ENCODE results near the gene ABCB8. TPM values are rescaled to one million over a fixed set of nuclear protein-coding genes. Genes with fewer than 3 reads are reported as not detected.
A peak's percentile ranks its signal among the peaks of the same experiment; 100 is the strongest.

Gene ABCB8
- total and polyA plus RNA-seq, 9 of the 15 experiments (the other 6 are each of a cell fraction or from before 2014, with no cell fraction given): 7.6 to 106 (median 36.3) TPM

DNA sequence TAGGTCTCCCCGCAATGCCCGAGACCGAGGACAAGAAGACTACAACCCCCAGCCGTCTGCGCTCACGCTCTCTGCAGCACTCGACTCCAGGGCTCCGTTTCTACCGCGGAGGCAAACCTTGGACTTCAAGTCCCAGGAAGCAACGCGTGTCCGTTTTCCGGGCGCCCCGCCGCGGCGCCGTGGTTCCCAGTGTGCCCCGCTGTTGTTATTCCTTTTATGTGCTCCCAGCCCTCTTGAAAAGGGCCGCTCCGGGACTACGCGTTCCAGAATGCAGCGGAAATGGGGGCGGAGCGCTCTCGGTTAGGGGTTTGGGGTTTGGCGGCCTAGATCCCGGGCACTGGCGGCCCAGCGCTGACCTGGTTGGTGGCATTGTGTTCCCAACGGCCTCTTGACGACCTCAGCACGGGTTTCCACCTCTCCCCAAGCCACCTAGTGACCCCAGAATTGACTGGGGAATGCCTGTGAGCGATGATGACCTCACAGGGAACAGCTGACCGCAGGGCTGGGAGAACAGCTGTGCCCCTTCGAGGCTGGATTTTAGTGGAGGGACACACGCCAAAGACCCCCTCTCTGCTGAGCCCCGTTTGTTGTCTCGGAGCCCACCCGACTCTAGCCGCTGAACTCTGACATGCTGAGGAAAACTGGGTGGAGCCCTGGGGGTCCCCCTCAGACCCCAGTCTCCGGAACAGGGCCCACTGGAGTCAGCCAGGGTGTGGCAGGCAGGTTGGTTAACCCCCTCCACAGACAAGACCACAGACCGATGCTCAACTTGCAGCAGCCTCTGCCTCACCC, 29.9 kb downstream of the ABCB8 start (continued):
- TF ChIP-seq, protein P1, sequence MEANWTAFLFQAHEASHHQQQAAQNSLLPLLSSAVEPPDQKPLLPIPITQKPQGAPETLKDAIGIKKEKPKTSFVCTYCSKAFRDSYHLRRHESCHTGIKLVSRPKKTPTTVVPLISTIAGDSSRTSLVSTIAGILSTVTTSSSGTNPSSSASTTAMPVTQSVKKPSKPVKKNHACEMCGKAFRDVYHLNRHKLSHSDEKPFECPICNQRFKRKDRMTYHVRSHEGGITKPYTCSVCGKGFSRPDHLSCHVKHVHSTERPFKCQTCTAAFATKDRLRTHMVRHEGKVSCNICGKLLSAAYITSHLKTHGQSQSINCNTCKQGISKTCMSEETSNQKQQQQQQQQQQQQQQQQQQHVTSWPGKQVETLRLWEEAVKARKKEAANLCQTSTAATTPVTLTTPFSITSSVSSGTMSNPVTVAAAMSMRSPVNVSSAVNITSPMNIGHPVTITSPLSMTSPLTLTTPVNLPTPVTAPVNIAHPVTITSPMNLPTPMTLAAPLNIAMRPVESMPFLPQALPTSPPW (CRISPR knock-in tag; IDR thresholded peaks at IDR 0.05): peak; percentile 88
- TF ChIP-seq KAT8 (IDR thresholded peaks at IDR 0.05; ENCODE audit: low read depth) (no peak), FOXK1 (CRISPR knock-in tag; IDR thresholded peaks at IDR 0.05; ENCODE audit: borderline replicate concordance) (peak; percentile 88; the same call in 1 of the 2 replicates), ZEB2 (IDR thresholded peaks at IDR 0.05) (no peak), EWSR1 (IDR thresholded peaks at IDR 0.05; ENCODE audit: borderline replicate concordance, low read depth, partially characterized antibody) (no peak), HNRNPUL1 (IDR thresholded peaks at IDR 0.05; ENCODE audit: low read length) (no peak), FUS (optimal IDR thresholded peaks at IDR 0.05; ENCODE audit: low read depth, low read length) (no peak), ZNF12 (CRISPR knock-in tag; IDR thresholded peaks at IDR 0.05) (no peak), ASH1L (IDR thresholded peaks at IDR 0.05; ENCODE audit: borderline replicate concordance, low read depth, partially characterized antibody) (no peak), MIER1 (IDR thresholded peaks at IDR 0.05; ENCODE audit: low read depth) (no peak), MBD2 (IDR thresholded peaks at IDR 0.05; ENCODE audit: borderline replicate concordance, low read depth) (peak; percentile 95), TCF3 (CRISPR knock-in tag; IDR thresholded peaks at IDR 0.05) (0 out of 2 replicates have a peak, but pooled peaks have one; percentile 7), GABPB1 (CRISPR knock-in tag; IDR thresholded peaks at IDR 0.05) (peak; percentile 92), DIDO1 (tag; IDR thresholded peaks at IDR 0.05; ENCODE audit: low read depth) (peak; percentile 39; the same call in 1 of the 2 replicates)
- TF ChIP-seq, protein P2, sequence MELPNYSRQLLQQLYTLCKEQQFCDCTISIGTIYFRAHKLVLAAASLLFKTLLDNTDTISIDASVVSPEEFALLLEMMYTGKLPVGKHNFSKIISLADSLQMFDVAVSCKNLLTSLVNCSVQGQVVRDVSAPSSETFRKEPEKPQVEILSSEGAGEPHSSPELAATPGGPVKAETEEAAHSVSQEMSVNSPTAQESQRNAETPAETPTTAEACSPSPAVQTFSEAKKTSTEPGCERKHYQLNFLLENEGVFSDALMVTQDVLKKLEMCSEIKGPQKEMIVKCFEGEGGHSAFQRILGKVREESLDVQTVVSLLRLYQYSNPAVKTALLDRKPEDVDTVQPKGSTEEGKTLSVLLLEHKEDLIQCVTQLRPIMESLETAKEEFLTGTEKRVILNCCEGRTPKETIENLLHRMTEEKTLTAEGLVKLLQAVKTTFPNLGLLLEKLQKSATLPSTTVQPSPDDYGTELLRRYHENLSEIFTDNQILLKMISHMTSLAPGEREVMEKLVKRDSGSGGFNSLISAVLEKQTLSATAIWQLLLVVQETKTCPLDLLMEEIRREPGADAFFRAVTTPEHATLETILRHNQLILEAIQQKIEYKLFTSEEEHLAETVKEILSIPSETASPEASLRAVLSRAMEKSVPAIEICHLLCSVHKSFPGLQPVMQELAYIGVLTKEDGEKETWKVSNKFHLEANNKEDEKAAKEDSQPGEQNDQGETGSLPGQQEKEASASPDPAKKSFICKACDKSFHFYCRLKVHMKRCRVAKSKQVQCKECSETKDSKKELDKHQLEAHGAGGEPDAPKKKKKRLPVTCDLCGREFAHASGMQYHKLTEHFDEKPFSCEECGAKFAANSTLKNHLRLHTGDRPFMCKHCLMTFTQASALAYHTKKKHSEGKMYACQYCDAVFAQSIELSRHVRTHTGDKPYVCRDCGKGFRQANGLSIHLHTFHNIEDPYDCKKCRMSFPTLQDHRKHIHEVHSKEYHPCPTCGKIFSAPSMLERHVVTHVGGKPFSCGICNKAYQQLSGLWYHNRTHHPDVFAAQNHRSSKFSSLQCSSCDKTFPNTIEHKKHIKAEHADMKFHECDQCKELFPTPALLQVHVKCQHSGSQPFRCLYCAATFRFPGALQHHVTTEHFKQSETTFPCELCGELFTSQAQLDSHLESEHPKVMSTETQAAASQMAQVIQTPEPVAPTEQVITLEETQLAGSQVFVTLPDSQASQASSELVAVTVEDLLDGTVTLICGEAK (IDR thresholded peaks at IDR 0.05): peak; percentile 94
- TF ChIP-seq, protein P2 (CRISPR knock-in tag; IDR thresholded peaks at IDR 0.05): no peak
- TF ChIP-seq, protein P3, sequence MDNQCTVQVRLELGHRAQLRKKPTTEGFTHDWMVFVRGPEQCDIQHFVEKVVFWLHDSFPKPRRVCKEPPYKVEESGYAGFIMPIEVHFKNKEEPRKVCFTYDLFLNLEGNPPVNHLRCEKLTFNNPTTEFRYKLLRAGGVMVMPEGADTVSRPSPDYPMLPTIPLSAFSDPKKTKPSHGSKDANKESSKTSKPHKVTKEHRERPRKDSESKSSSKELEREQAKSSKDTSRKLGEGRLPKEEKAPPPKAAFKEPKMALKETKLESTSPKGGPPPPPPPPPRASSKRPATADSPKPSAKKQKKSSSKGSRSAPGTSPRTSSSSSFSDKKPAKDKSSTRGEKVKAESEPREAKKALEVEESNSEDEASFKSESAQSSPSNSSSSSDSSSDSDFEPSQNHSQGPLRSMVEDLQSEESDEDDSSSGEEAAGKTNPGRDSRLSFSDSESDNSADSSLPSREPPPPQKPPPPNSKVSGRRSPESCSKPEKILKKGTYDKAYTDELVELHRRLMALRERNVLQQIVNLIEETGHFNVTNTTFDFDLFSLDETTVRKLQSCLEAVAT (IDR thresholded peaks at IDR 0.05): peak in 1 of 2 experiments; percentile 65; a peak in 1 of 4 replicates

All from K562 (cell line).